PFSK-1 (cell line): ENCODE measurements around the gene EGR2.

Experiments used
- FOXP2 ChIP-seq: optimal IDR thresholded peaks from 2 replicates; pipeline ENCODE3; 2011; ENCODE audit warnings: borderline replicate concordance, control low read depth, inconsistent platforms; ENCODE audit not compliant: insufficient read depth; ENCODE audit errors: extremely low read length, extremely low read depth
- POLR2AphosphoS5 ChIP-seq: IDR thresholded peaks from 2 replicates; pipeline ENCODE4 v1.6.1; 2012; ENCODE audit warnings: low read depth, mild to moderate bottlenecking, control low read depth, low read length, moderate library complexity

- TF ChIP-seq POLR2AphosphoS5 (no peak), FOXP2 (no peak)
These were observed 26.1 kb downstream of the EGR2 start for GRCh38 chr10:62790019-62790555.
